OCI-LY1 (cell line): ENCODE results near the gene CTNNA1.
"Not testable (repeated sequence)": the region's sequence is repeated elsewhere in the genome, so short reads cannot be mapped to it uniquely, and the experiment has no call there.

ENCODE experiments used
- H2AFZ ChIP-seq: fragments of 200-600 bp; sonication (generic), shearing (Covaris generic); 2 replicates; pipeline ENCODE4 v1.6.0; 2014; ENCODE audit warnings: antibody characterized with exemption, mild to moderate bottlenecking, low read length
- H3F3A ChIP-seq: fragments of 200-600 bp; sonication (generic), shearing (Covaris generic); 2 replicates; pipeline ENCODE4 v1.6.0; 2014; ENCODE audit warnings: mild to moderate bottlenecking, antibody characterized with exemption, low read length, moderate library complexity; ENCODE audit not compliant: insufficient read depth
- H3K27ac ChIP-seq: fragments of 200-600 bp; sonication (generic); 2 replicates; pipeline ENCODE4 v1.5.1; 2014; ENCODE audit warnings: low read length, mixed run types, mild to moderate bottlenecking, low read depth; ENCODE audit not compliant: poor library complexity, severe bottlenecking
- H3K27me3 ChIP-seq: fragments of 200-600 bp; sonication (generic); 2 replicates; pipeline ENCODE4 v1.6.0; 2014; ENCODE audit warnings: antibody characterized with exemption, mild to moderate bottlenecking, low read length, moderate library complexity; ENCODE audit not compliant: insufficient read depth
- H3K36me3 ChIP-seq: fragments of 200-600 bp; sonication (generic); 2 replicates; pipeline ENCODE4 v1.6.1; 2014; ENCODE audit warnings: mild to moderate bottlenecking, antibody characterized with exemption, low read length, moderate library complexity, mixed read lengths; ENCODE audit not compliant: insufficient read depth
- H3K4me1 ChIP-seq: fragments of 200-600 bp; sonication (generic); 2 replicates; pipeline ENCODE4 v1.5.1; 2014; ENCODE audit warnings: mild to moderate bottlenecking, low read length, moderate library complexity; ENCODE audit not compliant: insufficient read depth, severe bottlenecking
- H3K4me2 ChIP-seq: fragments of 200-600 bp; sonication (generic), shearing (Covaris generic); 2 replicates; pipeline ENCODE4 v1.6.1; 2014; ENCODE audit warnings: low read length
- H3K4me3 ChIP-seq: fragments of 200-600 bp; sonication (generic); 2 replicates; pipeline ENCODE4 v1.5.1; 2014; ENCODE audit warnings: low read length, low read depth, mild to moderate bottlenecking, mixed read lengths; ENCODE audit not compliant: poor library complexity, severe bottlenecking
- H3K79me2 ChIP-seq: fragments of 200-600 bp; shearing (Covaris generic); 2 replicates; pipeline ENCODE4 v1.6.1; 2016; ENCODE audit warnings: mixed run types, low read length, mixed read lengths; ENCODE audit not compliant: insufficient read depth
- H3K9ac ChIP-seq: fragments of 200-600 bp; sonication (generic), shearing (Covaris generic); 2 replicates; pipeline ENCODE4 v1.6.1; 2014; ENCODE audit warnings: mild to moderate bottlenecking, low read length, mixed read lengths
- H3K9me2 ChIP-seq: fragments of 200-600 bp; sonication (generic), shearing (Covaris generic); 2 replicates; pipeline ENCODE4 v1.6.1; 2014; ENCODE audit warnings: low read depth, mild to moderate bottlenecking, low read length, mixed read lengths
- H3K9me3 ChIP-seq: fragments of 200-600 bp; shearing (Covaris generic); 2 replicates; pipeline ENCODE4 v1.6.1; 2014; ENCODE audit warnings: low read length, mixed read lengths
- H4K20me1 ChIP-seq: fragments of 200-600 bp; sonication (generic), shearing (Covaris generic); 2 replicates; pipeline ENCODE4 v1.6.0; 2016; ENCODE audit warnings: mild to moderate bottlenecking, low read length; ENCODE audit not compliant: insufficient read depth
- CTCF ChIP-seq: fragments of 200-600 bp; sonication (generic), shearing (Covaris generic); IDR thresholded peaks from 2 replicates; pipeline ENCODE4 v1.5.1; 2017; ENCODE audit warnings: mild to moderate bottlenecking, antibody characterized with exemption, low read length, moderate library complexity, mixed read lengths
- EZH2 ChIP-seq: fragments of 200-600 bp; sonication (generic), shearing (Covaris generic); IDR thresholded peaks from 2 replicates; pipeline ENCODE4 v1.8.0; 2017; ENCODE audit warnings: borderline replicate concordance, mixed run types, mild to moderate bottlenecking, antibody characterized with exemption, low read length, moderate library complexity, mixed read lengths

The CTNNA1 gene

DNA sequence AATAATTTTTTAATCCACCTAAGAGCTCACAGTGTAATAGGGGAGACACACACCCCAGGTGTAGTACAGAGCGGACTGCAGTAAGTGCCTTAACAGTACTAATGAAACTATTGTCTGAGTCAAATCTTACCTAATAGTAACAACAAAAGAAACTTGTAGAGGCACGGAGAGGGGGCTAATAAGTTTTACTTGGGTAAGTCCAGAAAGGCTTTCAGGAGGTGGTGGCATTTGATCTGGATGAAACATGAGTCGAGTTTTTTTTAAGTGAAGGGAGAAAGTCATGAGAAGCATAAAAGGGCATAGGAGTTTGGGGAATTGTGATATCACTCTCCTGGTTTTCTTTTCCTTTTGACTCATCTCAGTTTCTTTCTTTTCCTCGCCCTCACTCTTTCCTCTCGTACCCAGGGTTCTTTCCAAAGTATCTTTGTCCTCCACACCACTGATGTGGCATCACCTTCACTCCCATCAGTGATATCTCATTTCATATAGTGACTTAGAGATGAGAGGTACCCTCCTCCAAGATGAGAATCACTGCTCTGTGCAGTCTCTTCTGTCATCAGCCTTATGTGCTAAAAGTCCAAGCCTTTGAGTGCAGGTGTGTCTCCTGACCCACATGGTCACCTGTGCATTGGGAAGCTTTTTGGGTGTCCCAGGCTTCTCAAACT lies 2.0 kb downstream of the CTNNA1 start:
- H3F3A ChIP-seq = no peaks in the 10 kb centered on the region
- H3K79me2 ChIP-seq = no peaks in the 10 kb centered on the region
- no peak overlapping the region for H3K4me3 ChIP-seq
- H3K27me3 ChIP-seq = no peaks in the 10 kb centered on the region
- no peak overlapping the region for H3K27ac ChIP-seq
- H2AFZ ChIP-seq = no peak overlapping the region
- H3K4me1 ChIP-seq = peaks cover 14% of the 10 kb centered on the region
- no peaks in the 10 kb centered on the region for H3K9me2 ChIP-seq
- no peaks in the 10 kb centered on the region for H3K36me3 ChIP-seq
- H3K9ac ChIP-seq = no peak overlapping the region
- TF ChIP-seq CTCF = no peak
- TF ChIP-seq EZH2 = no peak
- H3K4me2 ChIP-seq = no peak overlapping the region
- H3K9me3 ChIP-seq = no peaks in the 10 kb centered on the region
- no peaks in the 10 kb centered on the region for H4K20me1 ChIP-seq

- H2AFZ ChIP-seq = no peak overlapping the region
- H3K9ac ChIP-seq = no peak overlapping the region
- no peaks in the 10 kb centered on the region for H3K27me3 ChIP-seq
- no peak overlapping the region for H3K27ac ChIP-seq
- H4K20me1 ChIP-seq = no peaks in the 10 kb centered on the region
- no peaks in the 10 kb centered on the region for H3K36me3 ChIP-seq
- peaks cover 14% of the 10 kb centered on the region for H3K4me1 ChIP-seq
- no peaks in the 10 kb centered on the region for H3F3A ChIP-seq
- no peak overlapping the region for H3K4me2 ChIP-seq
- TF ChIP-seq CTCF (no peak), EZH2 (no peak)
- no peak overlapping the region for H3K4me3 ChIP-seq
- H3K79me2 ChIP-seq = no peaks in the 10 kb centered on the region
- H3K9me2 ChIP-seq = no peaks in the 10 kb centered on the region
- no peaks in the 10 kb centered on the region for H3K9me3 ChIP-seq
Measured at GRCh38 chr5:138757061-138757776, 4.0 kb downstream of the CTNNA1 start.

GRCh38 chr5:138760448-138761110 lies 7.4 kb downstream of the CTNNA1 start:
- no peak overlapping the region for H2AFZ ChIP-seq
- no peaks in the 10 kb centered on the region for H3K9me2 ChIP-seq
- no peaks in the 10 kb centered on the region for H3K36me3 ChIP-seq
- no peaks in the 10 kb centered on the region for H3K4me1 ChIP-seq
- no peak for TF ChIP-seq EZH2
- TF ChIP-seq CTCF = no peak
- H3K79me2 ChIP-seq = no peaks in the 10 kb centered on the region
- no peaks in the 10 kb centered on the region for H3F3A ChIP-seq
- no peaks in the 10 kb centered on the region for H4K20me1 ChIP-seq
- no peaks in the 10 kb centered on the region for H3K27me3 ChIP-seq
- no peak overlapping the region for H3K27ac ChIP-seq
- H3K9ac ChIP-seq = no peak overlapping the region
- H3K4me2 ChIP-seq = no peak overlapping the region
- H3K4me3 ChIP-seq = no peak overlapping the region
- no peaks in the 10 kb centered on the region for H3K9me3 ChIP-seq

- H3K9me3 ChIP-seq, H3K79me2 ChIP-seq, H3K9ac ChIP-seq, H4K20me1 ChIP-seq, H3K36me3 ChIP-seq, H3K27me3 ChIP-seq, H3K4me1 ChIP-seq, H3F3A ChIP-seq, H2AFZ ChIP-seq, H3K9me2 ChIP-seq, H3K27ac ChIP-seq, H3K4me3 ChIP-seq, H3K4me2 ChIP-seq: not testable (repeated sequence)
Measured at GRCh38 chr5:138761115-138761514, 7.9 kb downstream of the CTNNA1 start.

GRCh38 chr5:138761670-138762069 lies 8.4 kb downstream of the CTNNA1 start:
- H2AFZ ChIP-seq, H4K20me1 ChIP-seq, H3K4me3 ChIP-seq, H3K9ac ChIP-seq, H3K36me3 ChIP-seq, H3K4me1 ChIP-seq, H3K27me3 ChIP-seq, H3F3A ChIP-seq, H3K9me3 ChIP-seq, H3K79me2 ChIP-seq, H3K4me2 ChIP-seq, H3K9me2 ChIP-seq, H3K27ac ChIP-seq: not testable (repeated sequence)
